Osteoblast (primary cell): ENCODE measurements around the gene RFX4. TPM values are rescaled to one million over a fixed set of nuclear protein-coding genes. Genes with fewer than 3 reads are reported as not detected.

ENCODE experiments used
- DNase-seq: peaks from one replicate; pipeline ENCODE4 v3.0.0; 2011; ENCODE audit warnings: low spot score, mixed read lengths; ENCODE audit not compliant: insufficient read length; ENCODE audit errors: missing footprints
- H2AFZ ChIP-seq: 2 replicates; pipeline ENCODE4 v1.6.0; 2011; ENCODE audit warnings: mild to moderate bottlenecking, low read length
- H3K27ac ChIP-seq: 2 replicates; pipeline ENCODE4 v1.5.1; 2011; ENCODE audit warnings: mild to moderate bottlenecking, low read depth, low read length, moderate library complexity
- H3K27me3 ChIP-seq: 2 replicates; pipeline ENCODE4 v1.6.0; 2012; ENCODE audit warnings: mild to moderate bottlenecking, control low read depth, inconsistent platforms, low read length, moderate library complexity; ENCODE audit not compliant: insufficient read depth
- H3K36me3 ChIP-seq: 2 replicates; pipeline ENCODE4 v1.5.1; 2011; ENCODE audit warnings: mild to moderate bottlenecking, low read length, control low read depth, moderate library complexity; ENCODE audit not compliant: insufficient read depth
- H3K4me1 ChIP-seq: 2 replicates; pipeline ENCODE4 v1.5.1; 2011; ENCODE audit warnings: mild to moderate bottlenecking, low read length, control low read depth, moderate library complexity; ENCODE audit not compliant: insufficient read depth
- H3K4me2 ChIP-seq: 2 replicates; pipeline ENCODE4 v1.6.0; 2011; ENCODE audit warnings: mild to moderate bottlenecking, low read length; ENCODE audit not compliant: insufficient read depth
- H3K4me3 ChIP-seq: fragments of 200-600 bp; sonication (generic); 3 replicates; pipeline ENCODE4 v1.5.1; 2012; ENCODE audit warnings: mild to moderate bottlenecking, low read length, inconsistent platforms; ENCODE audit not compliant: insufficient read depth
- H3K79me2 ChIP-seq: 2 replicates; pipeline ENCODE4 v1.6.0; 2012; ENCODE audit warnings: mild to moderate bottlenecking, low read length, control low read depth, inconsistent platforms; ENCODE audit not compliant: insufficient read depth
- H3K9me3 ChIP-seq: 2 replicates; pipeline ENCODE4 v1.5.1; 2011; ENCODE audit warnings: low read depth, low read length, control low read depth
- H4K20me1 ChIP-seq: 2 replicates; pipeline ENCODE4 v1.6.0; 2012; ENCODE audit warnings: mild to moderate bottlenecking, low read length, control low read depth; ENCODE audit not compliant: insufficient read depth
- total RNA-seq: library from RNA; depleted of rRNA; stranded (reverse); fragments of >200 nt; gene quantifications from 2 replicates; pipeline ENCODE4 v1.2.3, GENCODE V29; 2012
- TF ChIP-seq, protein P1 (sequence below): IDR thresholded peaks from 2 replicates; pipeline ENCODE4 v1.5.1; 2011; ENCODE audit warnings: mild to moderate bottlenecking, low read depth, low read length, moderate library complexity; ENCODE audit errors: extremely low read depth

RFX4 gene
- total RNA-seq, 1 donor = not detected

GRCh38 chr12:106682594-106683234 is 99.9 kb downstream of the RFX4 start:
- TF ChIP-seq, protein P1, sequence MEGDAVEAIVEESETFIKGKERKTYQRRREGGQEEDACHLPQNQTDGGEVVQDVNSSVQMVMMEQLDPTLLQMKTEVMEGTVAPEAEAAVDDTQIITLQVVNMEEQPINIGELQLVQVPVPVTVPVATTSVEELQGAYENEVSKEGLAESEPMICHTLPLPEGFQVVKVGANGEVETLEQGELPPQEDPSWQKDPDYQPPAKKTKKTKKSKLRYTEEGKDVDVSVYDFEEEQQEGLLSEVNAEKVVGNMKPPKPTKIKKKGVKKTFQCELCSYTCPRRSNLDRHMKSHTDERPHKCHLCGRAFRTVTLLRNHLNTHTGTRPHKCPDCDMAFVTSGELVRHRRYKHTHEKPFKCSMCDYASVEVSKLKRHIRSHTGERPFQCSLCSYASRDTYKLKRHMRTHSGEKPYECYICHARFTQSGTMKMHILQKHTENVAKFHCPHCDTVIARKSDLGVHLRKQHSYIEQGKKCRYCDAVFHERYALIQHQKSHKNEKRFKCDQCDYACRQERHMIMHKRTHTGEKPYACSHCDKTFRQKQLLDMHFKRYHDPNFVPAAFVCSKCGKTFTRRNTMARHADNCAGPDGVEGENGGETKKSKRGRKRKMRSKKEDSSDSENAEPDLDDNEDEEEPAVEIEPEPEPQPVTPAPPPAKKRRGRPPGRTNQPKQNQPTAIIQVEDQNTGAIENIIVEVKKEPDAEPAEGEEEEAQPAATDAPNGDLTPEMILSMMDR = peak; percentile 46
- no peak for DNase-seq
- Histone ChIP-seq H3K27me3 (no peaks in the 10 kb centered on the region), H3K27ac (no peak overlapping the region), H4K20me1 (no peaks in the 10 kb centered on the region), H3K79me2 (no peaks in the 10 kb centered on the region), H3K9me3 (no peaks in the 10 kb centered on the region), H2AFZ (no peak overlapping the region), H3K4me1 (no peaks in the 10 kb centered on the region), H3K4me2 (no peak overlapping the region), H3K36me3 (no peaks in the 10 kb centered on the region), H3K4me3 (no peak overlapping the region)

DNA sequence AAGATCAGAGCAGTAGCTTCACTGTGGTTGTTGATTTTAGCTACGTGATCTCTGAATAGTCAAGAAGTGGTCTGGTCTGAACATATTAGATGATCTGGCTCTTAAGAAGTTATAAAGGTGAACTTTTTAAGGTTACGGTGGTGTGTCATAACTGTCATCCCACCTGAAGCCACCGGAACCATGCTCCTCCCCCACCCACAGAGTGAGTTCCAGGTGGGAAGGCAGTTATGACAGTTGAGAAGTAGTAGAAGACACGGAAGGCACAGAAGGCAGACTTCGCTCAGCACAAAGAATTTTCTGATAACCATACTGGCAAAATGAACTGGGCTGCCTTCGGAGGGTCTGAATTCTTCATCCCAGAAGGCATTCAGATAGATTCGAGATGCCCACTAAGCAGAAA is 101.7 kb downstream of the RFX4 start:
- no peaks in the 10 kb centered on the region for H3K36me3 ChIP-seq
- H3K27me3 ChIP-seq = no peaks in the 10 kb centered on the region
- no peak for DNase-seq
- no peaks in the 10 kb centered on the region for H3K79me2 ChIP-seq
- H3K4me1 ChIP-seq = no peaks in the 10 kb centered on the region
- H4K20me1 ChIP-seq = no peaks in the 10 kb centered on the region
- H3K4me3 ChIP-seq = no peak overlapping the region
- TF ChIP-seq, protein P1 = no peak
- H2AFZ ChIP-seq = no peak overlapping the region
- H3K4me2 ChIP-seq = no peak overlapping the region
- H3K27ac ChIP-seq = no peak overlapping the region
- H3K9me3 ChIP-seq = no peaks in the 10 kb centered on the region

DNA sequence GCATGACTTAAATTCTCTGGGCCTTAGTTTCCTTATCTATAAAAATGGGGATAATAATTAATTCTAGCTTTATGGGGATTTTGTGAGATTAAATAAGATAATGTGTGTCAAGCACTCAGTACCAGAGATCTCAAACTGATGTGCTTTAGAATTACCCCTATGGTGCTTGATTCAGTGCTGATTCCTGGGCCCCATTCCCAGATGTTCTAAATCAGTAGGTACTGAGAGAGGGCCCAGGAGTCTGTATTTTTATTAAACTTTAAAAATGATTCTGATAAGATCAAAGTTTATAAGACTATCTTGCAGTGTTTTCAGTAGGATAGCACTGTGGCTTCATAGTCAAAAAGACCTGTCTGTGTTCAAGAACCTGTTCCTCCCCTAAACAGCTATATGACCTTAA is 102.6 kb downstream of the RFX4 start:
- no peaks in the 10 kb centered on the region for H3K9me3 ChIP-seq
- no peak overlapping the region for H3K4me3 ChIP-seq
- no peaks in the 10 kb centered on the region for H3K36me3 ChIP-seq
- H3K27ac ChIP-seq = no peak overlapping the region
- H3K79me2 ChIP-seq = no peaks in the 10 kb centered on the region
- H3K27me3 ChIP-seq = no peaks in the 10 kb centered on the region
- H3K4me2 ChIP-seq = no peak overlapping the region
- H4K20me1 ChIP-seq = no peaks in the 10 kb centered on the region
- H2AFZ ChIP-seq = no peak overlapping the region
- no peak for DNase-seq
- no peaks in the 10 kb centered on the region for H3K4me1 ChIP-seq
- TF ChIP-seq, protein P1 = no peak

- H2AFZ ChIP-seq = no peak overlapping the region
- H3K4me1 ChIP-seq = no peaks in the 10 kb centered on the region
- no peaks in the 10 kb centered on the region for H4K20me1 ChIP-seq
- H3K4me2 ChIP-seq = no peak overlapping the region
- no peak overlapping the region for H3K27ac ChIP-seq
- TF ChIP-seq, protein P1 = no peak
- H3K79me2 ChIP-seq = no peaks in the 10 kb centered on the region
- no peaks in the 10 kb centered on the region for H3K27me3 ChIP-seq
- no peak overlapping the region for H3K4me3 ChIP-seq
- DNase-seq = no peak
- no peaks in the 10 kb centered on the region for H3K36me3 ChIP-seq
- H3K9me3 ChIP-seq = no peaks in the 10 kb centered on the region
These were observed 104.9 kb downstream of the RFX4 start for GRCh38 chr12:106687672-106688071.
